ENCODE measurements around the gene PHACTR1.
"Not testable (repeated sequence)": the region's sequence is repeated elsewhere in the genome, so short reads cannot be mapped to it uniquely, and the experiment has no call there.

Gene PHACTR1

GRCh38 chr6:13216236-13217014, 499.9 kb downstream of the PHACTR1 start:
- no peak for DNase-seq

- no peak for DNase-seq
Measured at GRCh38 chr6:13217206-13217905, 500.8 kb downstream of the PHACTR1 start.

- DNase-seq = no peak
Measured at GRCh38 chr6:13220266-13220665, 503.7 kb downstream of the PHACTR1 start.

DNA sequence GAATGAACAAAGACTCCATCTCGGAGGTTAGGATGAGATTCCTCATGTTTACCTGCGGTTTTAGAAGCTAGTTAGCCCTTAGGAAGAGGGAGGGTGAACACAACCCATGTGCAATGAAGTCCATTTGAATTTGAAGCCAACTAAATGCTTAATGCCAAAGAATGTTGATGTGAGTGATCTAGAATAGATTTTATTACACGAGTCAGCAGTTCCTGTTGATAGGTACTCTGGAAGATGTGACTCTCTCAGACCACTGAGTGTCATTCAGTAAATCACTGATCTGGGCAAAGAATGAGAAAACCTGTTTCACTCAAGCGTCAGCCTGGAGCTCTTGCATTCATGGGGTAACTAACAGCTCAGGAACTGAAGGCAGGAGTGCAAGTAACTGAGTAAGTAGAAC, 505.5 kb downstream of the PHACTR1 start:
- DNase-seq = no peak

DNA sequence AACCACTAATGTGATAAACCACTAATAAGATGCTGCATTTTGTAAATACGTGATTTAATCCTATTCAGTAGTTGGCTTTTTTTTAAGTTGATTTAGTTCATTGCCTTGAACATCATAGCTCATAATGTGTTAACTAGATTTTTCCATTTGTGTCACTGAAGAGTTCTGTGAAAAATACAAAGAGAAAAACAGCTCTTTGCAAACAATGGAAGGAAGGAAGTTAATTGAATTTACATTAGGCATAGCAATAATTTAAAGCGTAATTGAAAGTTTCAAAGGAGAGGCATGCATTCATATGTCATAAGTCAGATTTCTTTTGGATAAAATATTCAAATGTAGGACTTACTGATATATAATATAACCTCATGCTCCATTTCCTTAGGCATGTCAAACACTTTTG, 509.5 kb downstream of the PHACTR1 start:
- no peak for DNase-seq

DNA sequence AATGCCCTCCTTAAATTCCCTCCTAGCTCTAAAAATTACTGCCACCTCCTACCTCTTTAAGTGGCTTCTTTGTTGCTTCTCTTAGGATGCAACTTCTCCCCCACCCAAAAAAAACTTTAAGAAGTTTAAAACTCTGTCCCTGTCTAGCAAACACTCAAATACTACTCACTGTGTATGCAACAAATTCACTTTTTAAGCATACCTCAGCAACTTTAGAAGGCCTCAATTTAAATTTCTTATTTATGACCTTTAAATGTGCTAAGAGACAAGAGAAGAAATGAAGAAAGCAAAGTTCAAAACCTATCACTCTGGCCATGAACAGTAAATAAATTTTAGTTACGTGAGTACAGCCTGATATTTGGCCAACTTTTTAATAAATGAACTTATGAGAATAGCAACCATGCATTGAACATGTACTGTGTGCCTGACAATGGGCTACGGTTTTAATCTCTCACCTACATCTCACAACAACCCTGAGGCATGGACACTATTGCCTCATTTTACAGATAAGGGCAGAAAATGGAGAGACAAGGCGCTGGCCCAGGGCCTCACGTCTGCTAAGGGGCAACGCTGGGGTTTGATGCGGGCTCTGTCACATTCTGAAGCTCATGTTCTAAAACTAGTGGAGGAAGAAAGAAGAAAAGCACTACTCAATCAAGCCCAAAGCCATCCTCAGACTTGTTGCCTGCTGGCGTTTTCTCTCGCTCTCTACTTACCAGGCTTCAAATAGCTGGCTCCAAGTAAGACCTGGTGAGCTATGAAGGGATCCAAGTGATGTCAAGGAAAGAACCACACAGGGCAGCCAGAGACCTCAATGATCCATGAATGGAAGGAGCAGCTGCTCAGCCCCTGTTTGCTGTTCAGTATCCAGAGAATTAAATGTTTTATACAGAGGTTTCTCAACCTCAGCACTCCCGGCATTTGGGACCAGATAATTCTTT, 512.0 kb downstream of the PHACTR1 start:
- no peak for DNase-seq

DNA sequence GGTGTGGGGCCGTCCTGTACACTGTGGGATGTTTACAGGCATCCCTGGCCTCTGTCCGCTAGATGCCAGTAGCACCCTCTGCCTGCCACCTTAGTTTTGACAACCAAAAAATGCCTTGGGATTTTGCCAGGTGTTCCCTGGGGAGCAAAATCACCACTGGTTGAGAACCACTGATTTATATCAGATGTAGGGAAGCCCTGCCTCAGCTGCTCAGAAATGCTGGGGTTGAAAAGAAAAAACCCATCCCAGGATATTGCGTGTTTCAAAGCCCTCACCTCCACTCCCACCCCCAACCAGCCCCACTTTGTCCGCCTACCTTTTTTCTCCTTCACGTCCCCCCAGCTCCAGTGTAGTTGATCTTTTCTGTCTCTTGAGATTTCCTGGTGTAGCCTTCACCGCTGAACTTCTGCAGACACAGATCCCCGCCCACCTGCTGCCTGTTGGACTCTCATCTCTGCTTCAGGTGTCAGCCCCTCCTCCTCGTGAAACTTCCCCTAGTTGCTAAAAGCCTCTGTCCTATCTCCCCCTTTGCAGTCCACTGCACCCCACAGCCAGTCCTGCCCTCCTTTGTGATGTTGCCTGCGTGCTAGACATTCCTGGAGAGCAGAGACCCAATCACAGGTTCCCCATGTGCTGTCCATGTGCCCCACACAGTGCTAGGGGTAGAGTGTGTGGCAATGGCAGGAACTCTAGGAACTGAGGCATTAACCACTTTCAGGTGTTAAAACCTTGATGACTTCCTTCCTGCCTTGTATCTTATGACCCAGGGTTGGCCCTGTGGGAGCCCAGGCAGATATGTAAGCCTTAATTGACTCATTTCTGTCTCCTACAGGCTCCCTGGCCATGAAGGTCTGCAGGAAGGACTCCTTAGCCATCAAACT, 512.9 kb downstream of the PHACTR1 start:
- DNase-seq = peak; percentile 34

DNA sequence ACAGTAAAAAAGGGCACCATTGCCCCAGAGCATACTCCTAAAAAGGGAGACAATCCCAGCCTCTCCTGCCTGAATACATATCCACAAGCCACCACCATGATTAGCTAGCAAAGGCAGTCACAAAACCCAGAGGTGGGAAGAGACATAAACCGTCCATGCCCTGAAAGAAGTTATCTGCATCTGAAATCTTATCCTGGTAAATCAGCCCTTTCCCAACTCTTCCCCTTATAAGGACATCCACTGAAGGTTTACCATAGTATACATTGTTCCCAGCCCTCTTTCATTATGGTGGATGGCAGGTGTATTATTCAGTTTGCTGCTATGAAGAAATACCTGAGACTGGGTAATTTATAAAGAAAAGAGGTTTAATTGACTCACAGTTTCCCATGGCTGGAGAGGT, 516.5 kb downstream of the PHACTR1 start:
- no peak for DNase-seq

DNA sequence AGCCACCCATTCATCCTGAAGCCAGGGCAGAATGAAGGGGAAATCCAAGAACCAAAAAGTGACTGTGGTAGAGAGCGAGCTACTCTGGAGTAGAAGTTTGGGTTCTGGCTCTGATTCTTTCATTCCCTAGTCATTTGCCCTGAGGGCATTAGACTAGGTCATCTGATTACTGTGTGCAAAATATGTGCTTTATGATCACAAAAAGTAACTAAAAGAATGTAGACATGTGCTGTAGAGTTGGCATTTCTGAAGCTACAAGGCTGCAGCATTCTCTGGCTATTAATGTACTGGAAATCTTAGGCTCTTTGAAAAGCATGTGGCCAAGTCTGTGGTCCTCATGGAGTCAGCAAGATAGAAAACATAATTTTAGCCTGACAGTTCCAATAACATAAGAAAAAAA, 517.6 kb downstream of the PHACTR1 start:
- no peak for DNase-seq

- no peak for DNase-seq
Measured at GRCh38 chr6:13235339-13235738, 518.8 kb downstream of the PHACTR1 start.

- DNase-seq = no peak
Measured at GRCh38 chr6:13237318-13237717, 520.8 kb downstream of the PHACTR1 start.

DNA sequence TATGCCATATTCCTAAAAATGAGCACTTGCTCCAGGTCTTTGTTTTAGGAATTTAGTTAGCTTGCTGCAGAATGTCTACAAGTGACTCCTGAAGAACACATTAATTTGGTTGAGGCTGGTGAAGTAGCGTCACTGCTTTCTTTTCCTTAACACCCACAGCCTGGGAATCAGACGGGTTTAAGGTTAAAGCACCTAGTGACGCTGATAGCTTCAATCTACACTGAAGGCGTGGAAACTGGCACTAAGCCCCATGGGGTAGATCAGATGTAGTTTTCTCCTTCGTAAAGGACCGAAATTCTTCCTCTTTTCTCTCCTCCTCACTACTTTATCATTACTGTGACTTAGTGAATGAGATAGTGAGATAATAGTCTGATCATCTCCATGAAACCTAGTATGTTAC, 521.5 kb downstream of the PHACTR1 start:
- no peak for DNase-seq

GRCh38 chr6:13238640-13239216, 522.2 kb downstream of the PHACTR1 start:
- no peak for DNase-seq

GRCh38 chr6:13239530-13240455, 523.2 kb downstream of the PHACTR1 start:
- DNase-seq = no peak

DNA sequence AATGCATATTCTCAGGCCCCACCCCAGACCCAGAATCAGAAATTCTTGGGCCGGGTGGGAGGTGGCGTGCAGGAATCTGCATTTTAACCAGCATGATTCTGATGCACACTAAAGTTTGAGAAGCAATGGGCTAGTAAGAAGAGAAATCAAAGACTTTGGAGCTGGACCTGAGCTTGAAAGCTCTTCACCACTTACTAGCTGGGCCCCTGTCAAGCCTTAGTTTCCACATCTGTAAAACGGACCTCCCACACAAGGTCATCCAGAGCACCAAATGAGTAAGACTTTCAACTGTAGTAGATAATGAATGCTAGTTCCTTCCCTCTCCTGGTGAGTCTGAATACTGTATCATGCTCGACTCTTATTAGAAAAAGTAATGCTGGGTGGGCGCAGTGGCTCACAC, 524.8 kb downstream of the PHACTR1 start:
- DNase-seq = no peak

- no peak for DNase-seq
Measured at GRCh38 chr6:13242178-13242577, 525.6 kb downstream of the PHACTR1 start.

DNA sequence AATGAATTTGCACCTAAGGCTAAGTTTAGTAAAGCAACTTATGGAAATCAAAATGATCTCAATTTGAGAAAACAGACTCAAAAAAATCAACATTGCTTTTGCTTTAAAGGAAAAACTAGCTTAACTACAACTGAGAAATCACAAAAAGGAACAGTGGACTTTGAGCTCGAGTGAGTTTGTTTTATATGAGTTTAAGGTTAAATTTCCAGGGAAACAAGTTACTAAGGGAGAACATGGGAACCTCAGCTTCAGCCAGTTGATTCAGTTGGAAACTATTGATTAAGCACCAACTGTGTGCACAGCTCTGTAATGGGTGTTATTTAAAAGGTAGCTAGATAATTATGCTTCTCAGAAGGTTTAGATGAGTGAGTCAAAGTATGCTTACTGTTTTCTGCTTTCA, 526.0 kb downstream of the PHACTR1 start:
- no peak for DNase-seq

DNA sequence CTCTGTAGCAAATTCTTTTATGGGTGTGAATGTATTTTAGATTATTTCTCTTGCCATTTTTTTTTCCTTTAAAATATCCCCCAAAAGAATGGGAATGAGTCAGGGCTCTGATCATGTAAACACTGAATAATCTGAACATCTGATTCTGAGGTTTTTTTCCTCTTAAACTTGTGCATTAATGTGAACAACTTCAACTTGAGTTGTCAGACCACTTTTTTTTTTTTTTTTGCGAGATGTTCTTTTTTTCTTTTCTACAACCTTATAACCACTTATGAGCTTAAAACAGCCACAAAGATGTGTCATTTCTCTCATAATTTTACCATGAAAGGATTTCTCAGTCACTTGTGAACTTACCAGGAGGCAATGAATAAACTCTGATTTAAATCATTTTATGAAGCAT, 526.5 kb downstream of the PHACTR1 start:
- DNase-seq = no peak

- DNase-seq = not testable (repeated sequence)
Measured at GRCh38 chr6:13243745-13244144, 527.2 kb downstream of the PHACTR1 start.

GRCh38 chr6:13247627-13248026, 531.1 kb downstream of the PHACTR1 start:
- DNase-seq = no peak

DNA sequence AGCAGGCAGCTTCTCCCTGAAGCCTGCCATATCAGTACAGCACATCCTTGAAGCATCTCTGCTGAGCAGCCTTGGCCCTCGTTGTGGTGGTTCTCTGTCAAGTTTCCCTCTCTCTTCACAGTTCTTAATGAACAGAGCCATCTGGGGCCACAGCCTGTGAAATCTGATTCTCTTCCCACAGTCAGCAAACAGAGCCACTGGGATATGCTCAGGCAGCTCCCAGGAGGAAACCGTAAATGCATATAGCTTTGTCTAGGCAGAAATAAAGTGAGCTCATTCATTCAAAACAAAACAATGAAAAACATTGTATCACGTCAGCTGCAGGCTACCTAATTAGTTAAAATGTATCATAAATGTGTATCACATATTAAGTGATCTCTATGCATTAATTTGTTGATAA, 531.5 kb downstream of the PHACTR1 start:
- peak; percentile 44 for DNase-seq

Data from femur (tissue), 1 donor.